Naive thymus-derived CD4-positive, alpha-beta T cell (primary cell): ENCODE data around the gene DMWD. TPM values are rescaled to one million over a fixed set of nuclear protein-coding genes. Genes with fewer than 3 reads are reported as not detected.

Experiments
- ATAC-seq: fragments of 150-1000 bp; cut with Tn5 transposase; 2 replicates; pipeline ENCODE4 v1.10.0; 2021; ENCODE audit warnings: mild to moderate bottlenecking, moderate library complexity
- CTCF ChIA-PET: fragments of 350-600 bp; sonication (Branson Sonifier 250); formaldehyde crosslinking; loops from one replicate; lab custom pipeline; 2021; ENCODE audit warnings: antibody characterized with exemption; lab: Charles Lee
- POLR2A ChIA-PET: fragments of 350-600 bp; sonication (Branson Sonifier 250); formaldehyde crosslinking; loops from one replicate; lab custom pipeline; 2021; ENCODE audit warnings: antibody characterized with exemption, inconsistent platforms; lab: Charles Lee
- DNase-seq, 9 donors: peaks; one replicate each; pipeline versions ENCODE4 v3.0.0 to v3.0.0-alpha.2; 2020 to 2022; ENCODE audit warnings: mixed read lengths in 1 of 9
- H3K27ac ChIP-seq: one replicate; pipeline ENCODE4 v1.7.0; 2013; ENCODE audit warnings: mild to moderate bottlenecking, low read depth, low read length, moderate library complexity
- H3K27me3 ChIP-seq, 2 donors: one replicate each; pipeline ENCODE4 v1.7.0; 2013; ENCODE audit warnings: low read length in 2 of 2, mild to moderate bottlenecking in 2 of 2, moderate library complexity in 2 of 2; ENCODE audit not compliant: control insufficient read depth in 2 of 2, insufficient read depth in 2 of 2
- H3K36me3 ChIP-seq, 3 experiments: 1 replicate in 2 of 3; 2 replicates in 1 of 3; pipeline ENCODE4 v1.7.0; 2013; ENCODE audit warnings: low read length in 3 of 3, mild to moderate bottlenecking in 3 of 3, moderate library complexity in 1 of 3; ENCODE audit not compliant: insufficient read depth in 3 of 3, control insufficient read depth in 2 of 3
- H3K4me1 ChIP-seq, 2 donors: one replicate each; pipeline ENCODE4 v1.7.0; 2013; ENCODE audit warnings: low read length in 2 of 2, mild to moderate bottlenecking in 2 of 2, moderate library complexity in 1 of 2; ENCODE audit not compliant: control insufficient read depth in 2 of 2, insufficient read depth in 2 of 2
- H3K4me3 ChIP-seq: 2 replicates; pipeline ENCODE4 v1.7.0; 2013; ENCODE audit warnings: mild to moderate bottlenecking, low read length
- H3K9me3 ChIP-seq, 3 experiments: 1 replicate in 2 of 3; 2 replicates in 1 of 3; pipeline ENCODE4 v1.7.0; 2013; ENCODE audit warnings: low read length in 3 of 3; ENCODE audit not compliant: control insufficient read depth in 2 of 3
- H3K27ac Mint-ChIP-seq, 9 donors: one replicate each; pipeline ENCODE4 v1.8.0; 2020 to 2022; ENCODE audit warnings: mixed read lengths in 9 of 9, mild to moderate bottlenecking in 8 of 9, moderate library complexity in 5 of 9, inconsistent platforms in 2 of 9
- H3K27me3 Mint-ChIP-seq, 5 donors: one replicate each; pipeline ENCODE4 v1.8.0; 2021 to 2022; ENCODE audit warnings: mixed read lengths in 5 of 5, mild to moderate bottlenecking in 1 of 5
- H3K36me3 Mint-ChIP-seq, 5 donors: one replicate each; pipeline ENCODE4 v1.8.0; 2020 to 2022; ENCODE audit warnings: mixed read lengths in 5 of 5, mild to moderate bottlenecking in 3 of 5, inconsistent platforms in 1 of 5
- H3K4me1 Mint-ChIP-seq, 7 donors: one replicate each; pipeline ENCODE4 v1.8.0; 2020 to 2022; ENCODE audit warnings: mixed read lengths in 7 of 7, mild to moderate bottlenecking in 3 of 7, inconsistent platforms in 1 of 7
- H3K4me3 Mint-ChIP-seq, 10 donors: one replicate each; pipeline ENCODE4 v1.8.0; 2020 to 2022; ENCODE audit warnings: mild to moderate bottlenecking in 10 of 10, mixed read lengths in 10 of 10, moderate library complexity in 6 of 10, inconsistent platforms in 2 of 10
- H3K9me3 Mint-ChIP-seq, 11 donors: one replicate each; pipeline ENCODE4 v1.8.0; 2020 to 2022; ENCODE audit warnings: mixed read lengths in 11 of 11, mild to moderate bottlenecking in 4 of 11, inconsistent platforms in 1 of 11, moderate library complexity in 1 of 11
- intact Hi-C, 2 donors: fragments of 100-400 bp; cut with micrococcal nuclease; formaldehyde crosslinking; loops; one replicate each; pipeline ENCODE4 v1.15.1; 2023
- polyA plus RNA-seq, 2 donors: library from polyadenylated mRNA; unstranded; fragments of 300-500 nt; fragmentation: Illumina TruSeq; gene quantifications; one replicate each; pipeline ENCODE4 v1.2.3, GENCODE V29; 2021
- total RNA-seq, 6 experiments: library from RNA in 5 of 6; stranded (reverse) in 5 of 6; gene quantifications; 1 replicate in 5 of 6; 2 replicates in 1 of 6; pipeline ENCODE4 v1.2.3 and lab custom pipeline; 2021 to 2026

DMWD gene
- total and polyA plus RNA-seq, 7 experiments from 2014 or later: 3.7 to 43.2 (median 22.9) TPM

GRCh38 chr19:45793178-45793564 is 526 bp upstream of the DMWD start:
- ATAC-seq: no peak
- H3K4me1 ChIP-seq: peaks cover 25 to 28% of the 10 kb centered on the region in 2 donors
- peak overlapping the region; percentile 27 for H3K4me3 ChIP-seq
- no peaks in the 10 kb centered on the region for H3K9me3 ChIP-seq
- Mint-ChIP-seq H3K9me3 (peaks cover 0 to 2% (median 0%) of the 10 kb centered on the region in 11 donors), H3K27me3 (peaks cover 10 to 77% (median 35%) of the 10 kb centered on the region in 5 donors), H3K36me3 (peaks cover 6 to 17% (median 11%) of the 10 kb centered on the region in 5 donors), H3K4me1 (peaks cover 31 to 44% (median 41%) of the 10 kb centered on the region in 7 donors), H3K4me3 (peak overlapping the region; percentile 68 to 91 (median 84)), H3K27ac (peak overlapping the region in 8 of 9 donors; percentile 39 to 93 (median 86))
- DNase-seq: no peak
- POLR2A ChIA-PET: interaction anchor here (1.0 to 1.1 kb wide), 2 partner anchors 24 to 63 kb away, joined by 3 to 5 read pairs; partner anchors contain the start of gene SIX5
- peaks cover 0 to 14% (median 10%) of the 10 kb centered on the region in 3 experiments for H3K36me3 ChIP-seq
- intact Hi-C loops: loop anchor here (2.0 to 10.0 kb wide), 4 partner anchors 62 to 202 kb away; partner anchors contain the start of genes CCDC61 (in 1 of the 2), FBXO46 (in 1 of the 2), QPCTL (in 1 of the 2) and SYMPK (in 1 of the 2)
- CTCF ChIA-PET: interaction anchor here (0.7 to 1.6 kb wide), 2 partner anchors 24 to 1192 kb away, joined by 3 to 4 read pairs; partner anchors contain the start of gene SIX5
- peaks cover 0 to 8% of the 10 kb centered on the region in 2 donors for H3K27me3 ChIP-seq
- peak overlapping the region; percentile 15 for H3K27ac ChIP-seq

DNA sequence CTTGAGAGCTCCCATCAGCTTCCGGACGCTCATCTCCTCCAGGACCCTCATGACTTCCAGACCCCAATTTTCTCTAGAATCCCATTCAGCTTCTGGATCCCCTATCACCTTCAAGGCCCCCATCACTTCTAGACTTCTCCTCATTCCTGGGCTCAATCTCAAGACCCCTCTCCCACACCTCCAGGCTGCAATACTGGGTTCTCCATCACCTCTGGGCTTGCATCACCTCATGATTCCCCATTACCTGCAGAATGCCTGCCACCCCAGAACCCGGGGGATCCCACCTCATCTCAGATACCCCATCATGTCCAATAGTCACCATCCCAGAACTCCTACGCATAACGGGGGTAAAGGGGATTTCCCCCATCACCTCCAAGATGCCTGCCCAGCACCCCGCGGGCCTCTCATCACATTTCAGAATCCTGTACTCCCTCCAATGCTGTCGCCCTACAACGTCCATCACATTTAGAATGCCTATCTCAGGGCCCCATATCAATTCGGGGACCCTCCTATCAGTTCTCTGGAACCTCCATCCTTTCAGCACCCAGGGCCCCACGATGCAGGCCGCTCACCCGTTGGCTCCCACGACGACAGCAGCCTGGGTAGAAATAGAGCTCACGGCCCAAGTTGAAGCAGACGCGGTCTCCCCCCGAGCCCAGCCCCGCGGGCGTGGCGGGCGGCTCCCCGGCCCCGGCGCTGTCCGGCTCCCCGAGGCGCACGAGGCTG is 738 bp downstream of the DMWD start:
- H3K4me1 Mint-ChIP-seq: peaks cover 31 to 44% (median 41%) of the 10 kb centered on the region in 7 donors
- H3K27ac ChIP-seq: no peak overlapping the region
- peaks cover 5 to 76% (median 38%) of the 10 kb centered on the region in 5 donors for H3K27me3 Mint-ChIP-seq

DNA sequence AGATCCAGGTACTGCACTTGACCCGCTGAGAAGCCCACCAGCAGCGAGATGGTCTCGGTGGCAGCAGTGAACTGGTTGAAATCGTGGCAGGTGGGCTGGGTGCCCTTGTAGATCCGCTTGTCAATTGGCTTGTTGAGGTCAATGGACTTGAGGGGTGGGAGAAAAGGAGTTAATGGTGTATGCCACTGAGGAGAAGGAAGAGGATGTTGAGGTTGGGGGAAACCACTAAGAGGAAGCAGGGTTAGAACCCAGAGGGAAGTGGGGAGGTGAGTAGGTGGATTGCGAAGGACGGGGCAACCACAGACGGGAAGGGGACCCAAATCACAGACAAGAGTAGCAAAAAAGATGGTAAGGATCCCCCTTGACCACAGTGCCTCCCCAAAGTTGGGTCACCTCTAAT is 1.7 kb downstream of the DMWD start:
- H3K9me3 ChIP-seq: no peaks in the 10 kb centered on the region
- H3K27me3 Mint-ChIP-seq: peaks cover 5 to 72% (median 30%) of the 10 kb centered on the region in 5 donors
- DNase-seq (peak in 7 of 9 donors; percentile 45 to 62 (median 51)), ATAC-seq (peak; percentile 49)
- POLR2A ChIA-PET: interaction anchor here (1.1 to 1.9 kb wide), 6 partner anchors 8 to 74 kb away, joined by 4 to 7 read pairs (median 4); partner anchors contain the start of genes DMPK and SIX5
- H3K4me3 Mint-ChIP-seq: peak overlapping the region; percentile 81 to 93 (median 86)
- H3K9me3 Mint-ChIP-seq: peaks cover 0 to 2% (median 0%) of the 10 kb centered on the region in 11 donors
- CTCF ChIA-PET: no interaction called here
- H3K4me1 ChIP-seq: peaks cover 25 to 28% of the 10 kb centered on the region in 2 donors
- H3K36me3 Mint-ChIP-seq: peaks cover 8 to 37% (median 23%) of the 10 kb centered on the region in 5 donors
- H3K4me3 ChIP-seq: peak overlapping the region; percentile 61
- H3K36me3 ChIP-seq: peaks cover 5 to 21% (median 10%) of the 10 kb centered on the region in 3 experiments
- H3K27ac ChIP-seq: no peak overlapping the region
- peak overlapping the region in 7 of 9 donors; percentile 6 to 86 (median 40) for H3K27ac Mint-ChIP-seq
- intact Hi-C loops: loop anchor here in 1 of 2 donors (10.0 kb wide), 1 partner anchor 204 kb away; the partner anchor contains the start of gene CCDC61
- H3K27me3 ChIP-seq: peaks cover 0 to 8% of the 10 kb centered on the region in 2 donors
- peaks cover 31 to 44% (median 41%) of the 10 kb centered on the region in 7 donors for H3K4me1 Mint-ChIP-seq

More for the DNA sequence above, 738 bp downstream of the DMWD start:
- intact Hi-C loops: loop anchor here (1.0 to 10.0 kb wide), 11 partner anchors 13 to 203 kb away; partner anchors contain the start of genes CCDC61 (in 2 of the 2), IRF2BP1 (in 2 of the 2), QPCTL (in 2 of the 2) and SYMPK (in 2 of the 2)
- Histone ChIP-seq H3K27me3 (peaks cover 0 to 8% of the 10 kb centered on the region in 2 donors), H3K9me3 (no peaks in the 10 kb centered on the region), H3K4me1 (peaks cover 25 to 28% of the 10 kb centered on the region in 2 donors), H3K36me3 (peaks cover 0 to 16% (median 10%) of the 10 kb centered on the region in 3 experiments), H3K4me3 (peak overlapping the region; percentile 61)
- peak overlapping the region; percentile 39 to 86 (median 79) for H3K27ac Mint-ChIP-seq
- ATAC-seq: no peak
- peaks cover 0 to 2% (median 0%) of the 10 kb centered on the region in 11 donors for H3K9me3 Mint-ChIP-seq
- H3K4me3 Mint-ChIP-seq: peak overlapping the region; percentile 81 to 93 (median 86)
- ChIA-PET CTCF (interaction anchor here (1.6 kb wide), 1 partner anchor 23 kb away, joined by 4 read pairs; the partner anchor contains the start of gene SIX5), POLR2A (interaction anchor here (1.1 to 1.9 kb wide), 5 partner anchors 9 to 75 kb away, joined by 4 to 7 read pairs (median 5); partner anchors contain the start of genes DMPK and SIX5)
- peak in 1 of 9 donors; percentile 42 for DNase-seq
- H3K36me3 Mint-ChIP-seq: peaks cover 8 to 29% (median 21%) of the 10 kb centered on the region in 5 donors

DNA sequence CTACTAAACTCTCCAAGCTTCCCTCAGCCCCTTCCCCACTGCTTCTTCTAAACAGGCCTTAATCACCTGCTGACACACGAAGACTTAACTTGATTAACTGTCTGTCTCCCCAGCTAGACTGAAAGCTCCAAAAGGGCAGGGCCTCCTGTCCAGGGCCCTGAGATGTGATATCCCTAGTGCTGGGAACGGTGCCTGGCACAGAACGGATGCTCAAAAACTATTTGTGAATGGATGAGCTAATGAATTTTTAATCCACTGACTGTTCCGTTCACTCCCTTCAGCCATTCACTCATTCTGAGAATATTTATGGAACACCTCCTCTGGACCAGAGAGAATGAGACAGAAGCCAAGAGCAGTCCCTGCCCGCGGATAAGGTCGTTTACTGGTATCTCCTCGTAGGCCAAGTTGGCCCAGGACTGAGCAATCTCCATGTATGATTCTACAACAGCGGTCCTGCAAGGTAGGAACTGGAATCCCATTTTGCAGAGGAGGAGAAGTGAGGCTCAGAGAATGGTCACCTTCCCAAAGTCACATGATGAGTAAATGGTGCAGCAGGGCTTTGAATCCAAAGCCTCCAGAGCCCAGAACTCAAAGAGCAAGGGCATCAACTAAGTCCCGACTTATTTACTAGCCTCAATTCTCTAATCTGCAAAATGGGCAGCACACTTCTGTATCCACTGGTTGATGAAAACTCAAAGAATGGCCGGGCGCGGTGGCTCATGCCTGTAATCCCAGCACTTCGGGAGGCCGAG is 3.4 kb downstream of the DMWD start:
- H3K27ac Mint-ChIP-seq: peak overlapping the region in 1 of 9 donors; percentile 36
- H3K9me3 ChIP-seq: no peaks in the 10 kb centered on the region
- H3K9me3 Mint-ChIP-seq: peaks cover 0 to 2% (median 0%) of the 10 kb centered on the region in 11 donors
- CTCF ChIA-PET: interaction anchor here (0.6 to 1.4 kb wide), 3 partner anchors 10 to 220 kb away, joined by 3 to 4 read pairs (median 3); no protein-coding TSS in a partner anchor
- peaks cover 31 to 39% (median 35%) of the 10 kb centered on the region in 7 donors for H3K4me1 Mint-ChIP-seq
- POLR2A ChIA-PET: interaction anchor here (0.6 to 0.8 kb wide), 2 partner anchors 10 to 62 kb away, joined by 3 read pairs; no protein-coding TSS in a partner anchor
- no peak overlapping the region for H3K4me3 ChIP-seq
- peaks cover 25 to 28% of the 10 kb centered on the region in 2 donors for H3K4me1 ChIP-seq
- peaks cover 8 to 37% (median 23%) of the 10 kb centered on the region in 5 donors for H3K36me3 Mint-ChIP-seq
- peaks cover 0 to 56% (median 19%) of the 10 kb centered on the region in 5 donors for H3K27me3 Mint-ChIP-seq
- H3K27ac ChIP-seq: no peak overlapping the region
- peak overlapping the region in 1 of 10 donors; percentile 14 for H3K4me3 Mint-ChIP-seq
- ATAC-seq: no peak
- no peaks in the 10 kb centered on the region for H3K27me3 ChIP-seq
- intact Hi-C loops: no loop called here
- H3K36me3 ChIP-seq: peaks cover 5 to 28% (median 10%) of the 10 kb centered on the region in 3 experiments
- DNase-seq: no peak

- intact Hi-C loops: no loop called here
- Histone ChIP-seq H3K4me3 (no peak overlapping the region), H3K27ac (no peak overlapping the region), H3K27me3 (no peaks in the 10 kb centered on the region), H3K36me3 (peaks cover 5 to 28% (median 10%) of the 10 kb centered on the region in 3 experiments), H3K9me3 (no peaks in the 10 kb centered on the region), H3K4me1 (peaks cover 10 to 12% of the 10 kb centered on the region in 2 donors)
- ChIA-PET POLR2A (no interaction called here), CTCF (interaction anchor here (0.6 kb wide), 1 partner anchor 17 kb away, joined by 3 read pairs; the partner anchor contains the start of gene SIX5)
- Mint-ChIP-seq H3K4me3 (peak overlapping the region in 1 of 10 donors; percentile 34), H3K27me3 (peaks cover 0 to 41% (median 15%) of the 10 kb centered on the region in 5 donors), H3K27ac (no peak overlapping the region), H3K4me1 (peaks cover 12 to 23% (median 16%) of the 10 kb centered on the region in 7 donors), H3K36me3 (peaks cover 8 to 34% (median 24%) of the 10 kb centered on the region in 5 donors), H3K9me3 (peaks cover 0 to 2% (median 0%) of the 10 kb centered on the region in 11 donors)
- no peak for DNase-seq
- ATAC-seq: no peak
Observed at GRCh38 chr19:45786533-45786894, 6.1 kb downstream of the DMWD start.
